ENCODE data around the gene NFIA. TPM values are rescaled to one million over a fixed set of nuclear protein-coding genes. Genes with fewer than 3 reads are reported as not detected.

NFIA gene
- total RNA-seq, 2 donors from 2014 or later = 75.3 to 81.3 TPM

GRCh38 chr1:61089741-61090140, 7.4 kb downstream of the NFIA start:
- Histone ChIP-seq H3K27ac (peak overlapping the region in 1 of 2 donors; percentile 66), H3K36me3 (peaks cover 9% of the 10 kb centered on the region), H3K27me3 (no peaks in the 10 kb centered on the region), H3K4me3 (no peak overlapping the region), H3K9me3 (no peaks in the 10 kb centered on the region), H3K4me1 (peaks cover 0 to 91% of the 10 kb centered on the region in 2 donors)
- no peak for DNase-seq (ENCODE audit: low spot score)
- no peak for TF ChIP-seq CTCF (IDR thresholded peaks at IDR 0.05)

- no peak for DNase-seq (ENCODE audit: low spot score)
- peaks cover 9% of the 10 kb centered on the region for H3K36me3 ChIP-seq
- H3K4me1 ChIP-seq = peaks cover 0 to 96% of the 10 kb centered on the region in 2 donors
- no peaks in the 10 kb centered on the region for H3K27me3 ChIP-seq
- no peak for TF ChIP-seq CTCF (IDR thresholded peaks at IDR 0.05)
- peak overlapping the region in 1 of 2 donors; percentile 4 for H3K4me3 ChIP-seq
- no peaks in the 10 kb centered on the region for H3K9me3 ChIP-seq
- H3K27ac ChIP-seq = peak overlapping the region; percentile 49 to 66
Observed at GRCh38 chr1:61090546-61091202, 8.3 kb downstream of the NFIA start.

GRCh38 chr1:61091455-61091854, 9.1 kb downstream of the NFIA start:
- H3K4me3 ChIP-seq = no peak overlapping the region
- no peak for TF ChIP-seq CTCF (IDR thresholded peaks at IDR 0.05)
- H3K9me3 ChIP-seq = no peaks in the 10 kb centered on the region
- H3K36me3 ChIP-seq = peaks cover 9% of the 10 kb centered on the region
- DNase-seq (ENCODE audit: low spot score) = no peak
- H3K27me3 ChIP-seq = no peaks in the 10 kb centered on the region
- peaks cover 0 to 88% of the 10 kb centered on the region in 2 donors for H3K4me1 ChIP-seq
- H3K27ac ChIP-seq = peak overlapping the region; percentile 49 to 66

- H3K36me3 ChIP-seq = peaks cover 9% of the 10 kb centered on the region
- peaks cover 0 to 82% of the 10 kb centered on the region in 2 donors for H3K4me1 ChIP-seq
- H3K9me3 ChIP-seq = no peaks in the 10 kb centered on the region
- no peak overlapping the region for H3K4me3 ChIP-seq
- H3K27me3 ChIP-seq = no peaks in the 10 kb centered on the region
- DNase-seq (ENCODE audit: low spot score) = no peak
- no peak for TF ChIP-seq CTCF (IDR thresholded peaks at IDR 0.05)
- peak overlapping the region; percentile 0 to 49 for H3K27ac ChIP-seq
Observed at GRCh38 chr1:61092642-61093041, 10.3 kb downstream of the NFIA start.

- no peak for TF ChIP-seq CTCF (IDR thresholded peaks at IDR 0.05)
- DNase-seq (ENCODE audit: low spot score) = no peak
- peaks cover 0 to 80% of the 10 kb centered on the region in 2 donors for H3K4me1 ChIP-seq
- no peaks in the 10 kb centered on the region for H3K27me3 ChIP-seq
- no peaks in the 10 kb centered on the region for H3K9me3 ChIP-seq
- H3K4me3 ChIP-seq = peak overlapping the region in 1 of 2 donors; percentile 10
- peaks cover 4% of the 10 kb centered on the region for H3K36me3 ChIP-seq
- H3K27ac ChIP-seq = peak overlapping the region; percentile 33 to 62
Observed at GRCh38 chr1:61093525-61094137, 11.3 kb downstream of the NFIA start.
